Esophagus muscularis mucosa (tissue), 4 donors: ENCODE results near the gene MECR. TPM values are rescaled to one million over a fixed set of nuclear protein-coding genes. Genes with fewer than 3 reads are reported as not detected.

Experiments
- DNase-seq: peaks from one replicate; pipeline ENCODE4 v3.0.0-alpha.2; 2017; ENCODE audit errors: extremely low spot score
- H3K27ac ChIP-seq, 4 donors: fragments of 200-600 bp; sonication (generic); replicated peaks in 1 of 4; 1 replicate in 3 of 4; 2 replicates in 1 of 4; pipeline ENCODE4 v1.5.1; 2016 to 2019; ENCODE audit warnings: mild to moderate bottlenecking in 1 of 4
- H3K27me3 ChIP-seq, 4 donors: fragments of 200-600 bp; sonication (generic); one replicate each; pipeline versions ENCODE4 v1.5.1 to v1.6.0; 2016 to 2019
- H3K36me3 ChIP-seq, 4 donors: fragments of 200-600 bp; sonication (generic); one replicate each; pipeline ENCODE4 v1.5.1; 2016 to 2019
- H3K4me1 ChIP-seq, 4 donors: fragments of 200-600 bp; sonication (generic); one replicate each; pipeline ENCODE4 v1.5.1; 2016 to 2019
- H3K4me3 ChIP-seq, 4 donors: fragments of 200-600 bp; sonication (generic); 1 replicate in 2 of 4; 2 replicates in 2 of 4; pipeline ENCODE4 v1.5.1; 2016 to 2019; ENCODE audit warnings: mild to moderate bottlenecking in 4 of 4, moderate library complexity in 1 of 4
- H3K9me3 ChIP-seq, 4 donors: fragments of 200-600 bp; sonication (generic); 1 replicate in 3 of 4; 2 replicates in 1 of 4; pipeline ENCODE4 v1.5.1; 2016 to 2019
- CTCF ChIP-seq, 3 experiments: fragments of 200-600 bp in 2 of 3; fragments of 450-650 bp in 1 of 3; sonication (generic) in 2 of 3; IDR thresholded peaks; one replicate each; pipeline ENCODE4 v1.5.1; 2017 to 2019; ENCODE audit warnings: antibody characterized with exemption in 3 of 3, mild to moderate bottlenecking in 2 of 3, moderate library complexity in 1 of 3
- EP300 ChIP-seq: sonication (generic); formaldehyde crosslinking; IDR thresholded peaks from one replicate; pipeline ENCODE4 v1.6.1; 2017; ENCODE audit warnings: antibody characterized with exemption
- POLR2A ChIP-seq: fragments of 450-650 bp; IDR thresholded peaks from one replicate; pipeline ENCODE4 v1.6.1; 2017; ENCODE audit warnings: antibody characterized with exemption, moderate library complexity, mild to moderate bottlenecking, low read depth
- POLR2AphosphoS5 ChIP-seq, 2 donors: sonication (generic); formaldehyde crosslinking; IDR thresholded peaks; one replicate each; pipeline ENCODE4 v1.6.1; 2017; ENCODE audit warnings: antibody characterized with exemption in 2 of 2
- WGBS: methylation state at CpG from one replicate; pipeline ENCODE4 v1.1.5; 2018; 5-methylcytosine and 5-hydroxymethylcytosine counted together
- intact Hi-C: fragments of 100-400 bp; cut with DNase I; formaldehyde crosslinking; loops from one replicate; pipeline ENCODE4 v1.15.1; 2023
- total RNA-seq, 4 donors: library from RNA; depleted of rRNA; stranded (reverse); fragments of >200 nt; gene quantifications; one replicate each; pipeline versions ENCODE4 v1.1.0 to v1.2.1, GENCODE V29; 2016

MECR gene
- total RNA-seq, 4 donors from 2014 or later, result 15.4 to 20.2 (median 18.6) TPM

- WGBS, result 66% methylated on average over 3 of the region's 3 CpGs
- TF ChIP-seq POLR2AphosphoS5 (IDR thresholded peaks at IDR 0.05) (no peak), POLR2A (no peak), EP300 (no peak), CTCF (IDR thresholded peaks at IDR 0.05) (no peak)
- Histone ChIP-seq H3K4me1 (peaks cover 36 to 86% (median 71%) of the 10 kb centered on the region in 4 donors), H3K9me3 (no peaks in the 10 kb centered on the region), H3K4me3 (no peak overlapping the region), H3K27me3 (no peaks in the 10 kb centered on the region), H3K36me3 (peaks cover 14 to 46% (median 32%) of the 10 kb centered on the region in 4 donors), H3K27ac (no peak overlapping the region)
- DNase-seq, result no peak
- intact Hi-C loops, result no loop called here
Measured at GRCh38 chr1:29169976-29170375, 60.8 kb downstream of the MECR start.

- Histone ChIP-seq H3K27me3 (no peaks in the 10 kb centered on the region), H3K27ac (no peak overlapping the region), H3K4me1 (peaks cover 33 to 80% (median 75%) of the 10 kb centered on the region in 4 donors), H3K4me3 (no peak overlapping the region), H3K36me3 (peaks cover 14 to 55% (median 37%) of the 10 kb centered on the region in 4 donors), H3K9me3 (no peaks in the 10 kb centered on the region)
- no peak for DNase-seq
- intact Hi-C loops, result no loop called here
- TF ChIP-seq EP300 (no peak), POLR2A (no peak), CTCF (IDR thresholded peaks at IDR 0.05) (no peak), POLR2AphosphoS5 (IDR thresholded peaks at IDR 0.05) (no peak)
- 100% methylated on average over 9 of the region's 9 CpGs for WGBS
Measured at GRCh38 chr1:29167904-29168303, 62.8 kb downstream of the MECR start.

- intact Hi-C loops, result no loop called here
- no peaks in the 10 kb centered on the region for H3K9me3 ChIP-seq
- 78% methylated on average over 9 of the region's 9 CpGs for WGBS
- H3K4me1 ChIP-seq, result peaks cover 43 to 80% (median 75%) of the 10 kb centered on the region in 4 donors
- no peak overlapping the region for H3K4me3 ChIP-seq
- peaks cover 14 to 52% (median 37%) of the 10 kb centered on the region in 4 donors for H3K36me3 ChIP-seq
- H3K27ac ChIP-seq, result no peak overlapping the region
- TF ChIP-seq POLR2A (no peak), POLR2AphosphoS5 (IDR thresholded peaks at IDR 0.05) (no peak), CTCF (IDR thresholded peaks at IDR 0.05) (no peak), EP300 (no peak)
- DNase-seq, result no peak
- H3K27me3 ChIP-seq, result no peaks in the 10 kb centered on the region
Measured at GRCh38 chr1:29166291-29166878, 64.3 kb downstream of the MECR start.

- no peak overlapping the region for H3K27ac ChIP-seq
- intact Hi-C loops, result no loop called here
- no peak for DNase-seq
- no peaks in the 10 kb centered on the region for H3K27me3 ChIP-seq
- TF ChIP-seq EP300 (no peak), POLR2A (no peak), POLR2AphosphoS5 (IDR thresholded peaks at IDR 0.05) (no peak), CTCF (IDR thresholded peaks at IDR 0.05) (no peak)
- H3K4me3 ChIP-seq, result no peak overlapping the region
- peaks cover 14 to 59% (median 43%) of the 10 kb centered on the region in 4 donors for H3K36me3 ChIP-seq
- peaks cover 37 to 75% (median 71%) of the 10 kb centered on the region in 4 donors for H3K4me1 ChIP-seq
- H3K9me3 ChIP-seq, result no peaks in the 10 kb centered on the region
- WGBS, result 87% methylated on average over 4 of the region's 4 CpGs
Measured at GRCh38 chr1:29164588-29164987, 66.1 kb downstream of the MECR start.
